Activated T-cell treated with anti-CD3 and anti-CD28 coated beads, Interleukin-2, amount 50 U/mL, for 72 hours (primary cell): ENCODE results near the gene FBN1. TPM values are rescaled to one million over a fixed set of nuclear protein-coding genes. Genes with fewer than 3 reads are reported as not detected.

ENCODE experiments used
- ATAC-seq, 2 donors: fragments of 150-1000 bp; cut with Tn5 transposase; replicated peaks in 1 of 2; 2 replicates each; pipeline ENCODE4 v1.10.0; 2021; ENCODE audit warnings: moderate library complexity in 2 of 2, mild to moderate bottlenecking in 1 of 2
- DNase-seq, 2 donors: peaks; one replicate each; pipeline ENCODE4 v3.0.0; 2021 to 2022; ENCODE audit warnings: mixed read lengths in 1 of 2
- H3K27ac Mint-ChIP-seq: one replicate; pipeline ENCODE4 v1.8.0; 2022; ENCODE audit warnings: mild to moderate bottlenecking, moderate library complexity, mixed read lengths
- H3K27me3 Mint-ChIP-seq: one replicate; pipeline ENCODE4 v1.8.0; 2022; ENCODE audit warnings: low read depth, mixed read lengths
- H3K36me3 Mint-ChIP-seq, 2 donors: one replicate each; pipeline ENCODE4 v1.8.0; 2022; ENCODE audit warnings: mixed read lengths in 2 of 2, mild to moderate bottlenecking in 1 of 2; ENCODE audit not compliant: insufficient read depth in 2 of 2
- H3K4me1 Mint-ChIP-seq: one replicate; pipeline ENCODE4 v1.8.0; 2022; ENCODE audit warnings: low read depth, mixed read lengths
- H3K4me3 Mint-ChIP-seq, 2 donors: one replicate each; pipeline ENCODE4 v1.8.0; 2022; ENCODE audit warnings: mild to moderate bottlenecking in 2 of 2, mixed read lengths in 2 of 2, moderate library complexity in 2 of 2
- H3K9me3 Mint-ChIP-seq, 2 donors: one replicate each; pipeline ENCODE4 v1.8.0; 2022; ENCODE audit warnings: mixed read lengths in 2 of 2
- total RNA-seq, 2 donors: library from RNA; stranded (reverse); gene quantifications; one replicate each; pipeline ENCODE4 v1.2.3, GENCODE V29; 2022

The FBN1 gene
- total RNA-seq, 2 donors from 2014 or later = 0.50 to 0.79 TPM

DNA sequence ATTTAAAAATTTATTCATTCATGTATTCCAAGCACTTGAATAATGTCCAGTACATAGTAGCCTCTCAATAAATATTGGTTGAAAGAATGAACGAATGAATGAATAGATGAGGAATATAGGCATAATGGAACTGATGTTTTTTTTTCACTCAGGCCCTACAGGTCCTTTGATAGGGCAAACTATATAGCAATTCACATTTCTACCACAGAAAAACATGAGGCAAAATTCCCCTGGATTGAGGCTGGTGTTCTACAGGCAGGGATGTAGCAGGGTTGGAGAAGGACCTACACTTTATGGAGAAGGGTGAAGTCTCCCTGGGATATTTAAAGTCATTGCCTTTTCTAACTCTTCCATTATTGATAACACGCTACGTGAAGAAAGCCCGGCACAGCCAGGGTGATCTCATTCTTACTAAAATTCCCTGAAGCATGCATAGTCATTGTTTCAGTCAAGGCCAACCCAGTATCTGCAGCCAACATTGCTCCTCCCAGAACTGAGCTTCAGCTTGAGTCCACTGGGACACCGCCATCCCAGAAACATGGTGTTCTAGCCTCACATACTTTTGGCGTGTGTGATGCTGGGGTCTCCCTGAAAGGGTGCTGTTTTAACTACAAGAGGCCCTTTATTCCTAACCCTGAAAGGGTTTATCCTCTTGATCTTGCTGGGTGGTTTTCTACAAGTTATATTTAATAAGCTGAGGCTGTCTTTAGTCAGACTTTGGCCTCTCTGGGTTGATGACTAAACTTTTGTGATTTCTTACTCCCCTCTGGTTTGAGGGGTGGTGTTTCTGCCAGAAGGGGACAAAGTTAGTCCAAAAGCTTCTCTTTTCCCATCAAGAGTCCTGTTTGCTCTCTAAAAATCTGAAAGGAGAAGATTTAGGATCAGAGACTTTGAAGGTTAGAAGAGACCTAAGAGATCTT, 25.9 kb upstream of the FBN1 start:
- ATAC-seq = no peak
- H3K36me3 Mint-ChIP-seq = no peaks in the 10 kb centered on the region
- no peaks in the 10 kb centered on the region for H3K9me3 Mint-ChIP-seq
- H3K27ac Mint-ChIP-seq = no peak overlapping the region
- H3K4me3 Mint-ChIP-seq = no peak overlapping the region
- DNase-seq = no peak
- peaks cover 5% of the 10 kb centered on the region for H3K27me3 Mint-ChIP-seq
- H3K4me1 Mint-ChIP-seq = no peaks in the 10 kb centered on the region

DNA sequence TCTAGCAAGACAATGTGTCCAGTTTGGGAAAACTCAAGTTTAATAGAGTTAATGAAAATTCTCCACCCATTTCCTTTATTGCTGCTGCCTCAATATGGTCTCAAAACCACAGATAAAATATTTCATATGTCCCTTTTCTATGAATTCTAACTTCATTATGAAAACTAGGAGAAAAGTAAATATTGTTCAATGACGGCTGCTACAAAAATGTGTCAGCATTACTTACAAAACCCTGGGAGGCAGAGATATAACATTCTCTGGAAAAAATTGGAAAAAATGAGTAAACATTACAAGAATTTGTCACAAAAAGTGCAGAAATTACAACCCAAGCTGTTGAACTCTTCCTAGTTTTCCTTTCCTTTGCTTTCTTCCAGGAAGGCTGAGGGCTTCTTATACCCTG, 22.2 kb upstream of the FBN1 start:
- Mint-ChIP-seq H3K4me3 (no peak overlapping the region), H3K4me1 (no peaks in the 10 kb centered on the region), H3K27me3 (no peaks in the 10 kb centered on the region), H3K9me3 (no peaks in the 10 kb centered on the region), H3K36me3 (no peaks in the 10 kb centered on the region), H3K27ac (no peak overlapping the region)
- no peak for ATAC-seq
- DNase-seq = no peak

DNA sequence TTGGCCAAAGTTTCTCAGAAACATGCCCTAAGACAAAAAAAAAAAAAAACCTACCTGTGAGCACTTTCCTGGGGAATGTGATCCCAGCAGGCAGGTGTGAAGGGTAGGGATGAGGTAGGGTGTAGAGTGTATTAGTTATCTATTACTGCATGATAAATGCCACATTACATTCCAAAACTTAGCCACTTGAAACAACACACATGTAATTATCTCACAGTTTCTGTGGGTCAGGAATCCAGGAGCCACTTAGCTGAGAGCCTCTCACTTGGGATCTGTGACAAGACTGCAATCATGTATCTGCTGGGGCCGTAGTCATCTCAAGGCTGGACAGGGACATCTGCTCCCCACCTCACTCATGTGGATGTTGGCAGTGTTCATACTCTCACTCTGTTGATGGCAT, 18.9 kb upstream of the FBN1 start:
- ATAC-seq (no peak), DNase-seq (no peak)
- H3K36me3 Mint-ChIP-seq = no peaks in the 10 kb centered on the region
- H3K27me3 Mint-ChIP-seq = no peaks in the 10 kb centered on the region
- H3K27ac Mint-ChIP-seq = no peak overlapping the region
- H3K4me3 Mint-ChIP-seq = no peak overlapping the region
- H3K4me1 Mint-ChIP-seq = no peaks in the 10 kb centered on the region
- no peaks in the 10 kb centered on the region for H3K9me3 Mint-ChIP-seq

DNA sequence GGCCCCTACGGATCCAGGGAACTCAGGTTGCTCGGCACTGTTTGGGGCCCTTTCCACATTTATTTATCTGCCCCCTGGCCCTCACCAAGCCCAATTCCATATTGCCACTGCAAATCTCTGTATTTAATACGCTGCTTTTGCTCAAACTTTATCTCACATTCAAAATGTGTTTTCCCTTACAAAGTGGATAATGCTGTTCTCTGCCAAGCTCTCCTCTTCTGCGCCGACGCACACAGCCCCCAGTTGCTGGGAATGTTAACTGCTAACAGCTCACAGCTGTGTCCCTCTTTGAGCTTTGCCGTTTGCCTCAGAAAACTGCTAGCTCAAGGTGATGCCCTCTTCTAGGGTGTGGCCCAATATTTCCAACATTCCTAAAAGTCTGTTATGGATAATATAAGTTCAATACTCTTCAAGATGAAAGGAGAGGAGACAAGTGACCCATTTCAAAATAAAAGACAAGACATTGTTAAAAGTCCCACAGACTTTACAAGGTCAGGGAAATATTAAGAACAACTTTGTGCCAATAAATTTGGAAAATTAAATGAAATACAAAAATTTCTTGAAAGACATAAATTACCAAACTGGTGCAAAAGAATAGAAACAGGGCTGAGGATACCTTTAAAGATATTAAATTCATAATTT, 12.6 kb upstream of the FBN1 start:
- Mint-ChIP-seq H3K27ac (no peak overlapping the region), H3K4me3 (no peak overlapping the region), H3K27me3 (peaks cover 9% of the 10 kb centered on the region), H3K4me1 (no peaks in the 10 kb centered on the region), H3K9me3 (no peaks in the 10 kb centered on the region), H3K36me3 (no peaks in the 10 kb centered on the region)
- no peak for ATAC-seq
- DNase-seq = no peak

DNA sequence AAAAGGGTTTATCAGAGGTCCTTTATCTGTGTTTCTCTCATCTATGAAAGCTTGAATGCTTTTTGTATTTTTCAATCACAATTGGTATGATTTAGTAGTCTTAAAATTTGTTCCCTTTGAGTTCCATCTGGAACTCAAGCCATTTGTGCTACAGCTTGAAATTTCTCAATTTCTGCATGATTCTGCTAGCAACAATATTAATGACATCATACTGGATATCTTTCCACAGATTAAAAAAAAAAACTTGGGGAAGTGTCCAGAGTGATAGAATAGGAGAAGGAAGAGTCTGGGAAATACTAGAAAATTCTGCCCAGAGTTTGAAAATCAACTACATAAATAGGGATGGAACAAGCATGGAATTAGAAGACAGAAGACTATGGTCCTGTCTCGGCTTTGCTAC, 9.3 kb upstream of the FBN1 start:
- ATAC-seq = no peak
- Mint-ChIP-seq H3K27me3 (peaks cover 9% of the 10 kb centered on the region), H3K27ac (no peak overlapping the region), H3K9me3 (no peaks in the 10 kb centered on the region), H3K4me1 (no peaks in the 10 kb centered on the region), H3K4me3 (no peak overlapping the region), H3K36me3 (no peaks in the 10 kb centered on the region)
- no peak for DNase-seq

DNA sequence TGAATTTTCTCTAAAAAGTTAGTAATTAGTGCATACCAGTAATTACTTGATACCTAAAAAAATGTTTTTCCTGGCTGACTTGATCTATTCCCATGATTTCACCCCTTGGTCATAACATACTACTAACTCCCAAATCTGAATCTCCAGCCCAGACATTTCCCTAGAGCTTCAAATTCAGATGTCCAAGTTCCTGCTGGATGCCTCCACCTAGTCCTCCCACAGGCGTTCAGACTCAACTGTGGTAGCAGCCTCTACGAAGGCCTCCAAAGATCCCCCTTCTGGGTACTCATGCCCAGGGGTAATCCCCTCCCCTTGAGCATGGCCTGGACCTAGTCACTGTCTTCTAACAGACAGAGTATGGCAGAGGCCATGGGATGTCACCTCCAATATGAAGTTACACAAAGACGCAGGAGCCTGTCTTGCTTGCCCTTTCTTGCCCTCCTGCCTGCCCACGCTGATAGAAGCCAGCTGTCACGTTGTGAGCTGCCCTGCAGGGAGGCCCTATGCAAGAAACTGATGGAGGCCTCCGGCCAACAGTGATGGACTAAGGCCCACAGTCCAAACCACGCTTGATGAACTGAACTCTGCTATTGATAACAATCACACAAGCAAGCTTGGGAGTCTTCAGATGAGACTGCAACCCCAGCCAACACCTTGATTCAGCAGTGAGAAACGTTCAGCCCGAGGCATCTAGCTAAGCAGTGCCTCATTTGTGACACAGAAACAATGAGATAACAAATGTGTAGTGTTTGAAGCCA, 8.6 kb upstream of the FBN1 start:
- Mint-ChIP-seq H3K4me3 (no peak overlapping the region), H3K4me1 (no peaks in the 10 kb centered on the region), H3K36me3 (no peaks in the 10 kb centered on the region), H3K27me3 (peaks cover 9% of the 10 kb centered on the region), H3K9me3 (no peaks in the 10 kb centered on the region), H3K27ac (no peak overlapping the region)
- DNase-seq (no peak), ATAC-seq (no peak)

DNA sequence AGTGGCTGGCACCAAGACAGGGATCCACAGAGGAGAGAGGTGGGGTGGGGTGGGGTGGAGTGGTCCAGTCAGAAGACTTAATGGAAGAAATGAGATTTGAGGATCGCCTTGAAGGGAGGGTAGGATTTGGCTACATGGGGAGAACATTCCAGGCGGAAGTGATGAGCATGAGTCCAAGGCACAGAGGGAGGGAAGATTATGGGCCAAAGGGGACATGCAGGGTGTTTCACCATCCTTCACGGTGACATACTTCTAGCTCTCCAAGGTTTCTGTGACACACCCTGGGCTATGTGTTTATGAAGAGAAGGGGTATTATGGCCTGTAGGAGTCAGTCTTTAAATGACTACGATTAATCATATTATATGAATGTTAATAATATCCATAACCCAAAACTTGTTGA, 7.7 kb upstream of the FBN1 start:
- Mint-ChIP-seq H3K4me3 (no peak overlapping the region), H3K36me3 (no peaks in the 10 kb centered on the region), H3K4me1 (no peaks in the 10 kb centered on the region), H3K9me3 (no peaks in the 10 kb centered on the region), H3K27ac (no peak overlapping the region), H3K27me3 (peaks cover 6% of the 10 kb centered on the region)
- no peak for ATAC-seq
- DNase-seq = no peak

DNA sequence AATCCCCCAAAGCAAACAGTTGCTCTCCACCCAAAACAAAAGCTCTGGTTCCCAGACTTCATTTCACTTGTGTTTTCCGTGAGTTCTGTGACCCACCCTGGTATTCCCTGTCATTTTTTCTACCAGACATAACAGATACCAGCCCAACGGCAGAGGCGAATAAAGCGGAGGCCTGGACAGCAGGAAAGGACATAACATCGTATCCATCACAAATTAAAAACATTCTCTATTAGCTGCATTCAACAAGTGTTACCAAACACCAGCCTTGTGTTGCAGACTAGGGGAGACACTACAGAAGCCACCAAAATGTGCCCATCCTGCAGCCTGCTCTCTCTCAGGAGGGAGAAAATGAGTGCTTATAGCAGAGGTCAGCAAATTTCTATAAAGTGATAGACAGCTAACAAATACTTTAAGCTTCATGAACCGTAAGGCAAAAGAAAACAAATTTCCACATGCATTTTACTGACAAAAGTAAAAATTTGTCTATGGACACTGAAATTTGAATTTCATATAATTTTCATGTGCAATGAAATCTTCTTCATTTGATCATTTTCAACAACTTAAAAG, 7.1 kb upstream of the FBN1 start:
- H3K4me1 Mint-ChIP-seq = no peaks in the 10 kb centered on the region
- H3K9me3 Mint-ChIP-seq = no peaks in the 10 kb centered on the region
- peaks cover 9% of the 10 kb centered on the region for H3K27me3 Mint-ChIP-seq
- H3K4me3 Mint-ChIP-seq = no peak overlapping the region
- H3K36me3 Mint-ChIP-seq = no peaks in the 10 kb centered on the region
- no peak for ATAC-seq
- H3K27ac Mint-ChIP-seq = no peak overlapping the region
- no peak for DNase-seq

DNA sequence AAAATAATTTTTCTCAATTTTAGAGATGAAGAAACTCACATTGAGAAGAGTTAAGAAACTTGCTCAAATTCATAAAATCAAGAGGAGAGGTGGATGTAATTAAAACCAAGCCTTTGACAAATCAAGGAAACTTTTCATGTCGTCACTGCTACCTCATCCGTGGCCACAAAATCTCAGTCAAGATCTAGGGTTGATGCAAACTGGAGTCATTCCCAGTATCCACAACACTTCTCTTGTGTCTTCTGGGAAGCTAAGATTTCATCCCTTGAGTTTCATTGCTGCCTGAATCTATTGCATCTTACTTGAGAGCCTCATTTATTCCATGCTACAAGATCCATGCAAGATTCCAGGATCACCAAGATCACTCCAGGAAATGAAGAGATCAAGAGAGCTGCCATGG, 5.4 kb upstream of the FBN1 start:
- ATAC-seq = no peak
- H3K27me3 Mint-ChIP-seq = peaks cover 23% of the 10 kb centered on the region
- no peaks in the 10 kb centered on the region for H3K9me3 Mint-ChIP-seq
- H3K27ac Mint-ChIP-seq = no peak overlapping the region
- DNase-seq = no peak
- H3K4me3 Mint-ChIP-seq = no peak overlapping the region
- H3K36me3 Mint-ChIP-seq = no peaks in the 10 kb centered on the region
- no peaks in the 10 kb centered on the region for H3K4me1 Mint-ChIP-seq

DNA sequence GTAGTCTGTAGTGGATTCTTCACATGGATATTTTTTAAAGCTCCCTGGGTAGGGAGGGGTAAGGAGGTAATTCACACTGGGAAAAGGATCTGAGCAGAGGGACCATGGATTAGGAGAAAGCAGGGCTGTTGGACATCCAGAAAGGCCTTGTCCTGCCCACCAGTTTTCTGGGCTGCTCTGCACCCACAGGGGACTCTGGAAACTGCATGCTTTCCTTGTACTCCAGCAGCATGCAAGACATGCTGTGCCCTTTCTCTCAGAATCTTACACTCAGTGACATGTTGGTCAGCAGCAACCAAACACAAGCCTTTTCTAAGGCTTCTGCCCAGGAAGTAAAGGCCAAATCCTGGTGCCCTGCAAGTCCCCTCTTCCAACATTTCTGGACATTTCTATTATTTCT, 2.5 kb upstream of the FBN1 start:
- no peak overlapping the region for H3K27ac Mint-ChIP-seq
- DNase-seq = no peak
- H3K4me1 Mint-ChIP-seq = no peaks in the 10 kb centered on the region
- no peak overlapping the region for H3K4me3 Mint-ChIP-seq
- H3K9me3 Mint-ChIP-seq = no peaks in the 10 kb centered on the region
- H3K27me3 Mint-ChIP-seq = peaks cover 39% of the 10 kb centered on the region
- H3K36me3 Mint-ChIP-seq = no peaks in the 10 kb centered on the region
- no peak for ATAC-seq

DNA sequence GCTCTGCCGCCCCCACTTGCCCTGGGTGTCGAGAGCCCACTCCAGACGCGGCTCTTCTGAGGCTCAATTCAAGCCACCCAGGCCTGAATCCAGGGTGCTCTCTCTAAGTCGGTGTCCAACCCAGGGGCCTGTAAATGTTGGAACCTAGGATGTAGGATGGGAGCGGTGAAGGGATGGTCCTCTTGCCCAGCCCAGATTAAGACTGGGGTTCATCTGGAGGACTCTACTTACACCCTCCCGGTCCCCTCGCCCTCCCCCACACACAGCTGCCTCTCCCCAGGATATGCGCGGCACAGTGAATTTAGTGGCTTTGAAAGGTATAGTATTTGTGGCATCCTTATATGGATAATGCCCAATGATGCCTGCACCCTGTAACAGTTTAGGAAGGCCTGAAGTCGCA, 822 bp upstream of the FBN1 start:
- DNase-seq (no peak), ATAC-seq (no peak)
- H3K36me3 Mint-ChIP-seq = no peaks in the 10 kb centered on the region
- no peaks in the 10 kb centered on the region for H3K9me3 Mint-ChIP-seq
- H3K27ac Mint-ChIP-seq = no peak overlapping the region
- peak overlapping the region; percentile 72 to 74 for H3K4me3 Mint-ChIP-seq
- no peaks in the 10 kb centered on the region for H3K4me1 Mint-ChIP-seq
- H3K27me3 Mint-ChIP-seq = peaks cover 40% of the 10 kb centered on the region

DNA sequence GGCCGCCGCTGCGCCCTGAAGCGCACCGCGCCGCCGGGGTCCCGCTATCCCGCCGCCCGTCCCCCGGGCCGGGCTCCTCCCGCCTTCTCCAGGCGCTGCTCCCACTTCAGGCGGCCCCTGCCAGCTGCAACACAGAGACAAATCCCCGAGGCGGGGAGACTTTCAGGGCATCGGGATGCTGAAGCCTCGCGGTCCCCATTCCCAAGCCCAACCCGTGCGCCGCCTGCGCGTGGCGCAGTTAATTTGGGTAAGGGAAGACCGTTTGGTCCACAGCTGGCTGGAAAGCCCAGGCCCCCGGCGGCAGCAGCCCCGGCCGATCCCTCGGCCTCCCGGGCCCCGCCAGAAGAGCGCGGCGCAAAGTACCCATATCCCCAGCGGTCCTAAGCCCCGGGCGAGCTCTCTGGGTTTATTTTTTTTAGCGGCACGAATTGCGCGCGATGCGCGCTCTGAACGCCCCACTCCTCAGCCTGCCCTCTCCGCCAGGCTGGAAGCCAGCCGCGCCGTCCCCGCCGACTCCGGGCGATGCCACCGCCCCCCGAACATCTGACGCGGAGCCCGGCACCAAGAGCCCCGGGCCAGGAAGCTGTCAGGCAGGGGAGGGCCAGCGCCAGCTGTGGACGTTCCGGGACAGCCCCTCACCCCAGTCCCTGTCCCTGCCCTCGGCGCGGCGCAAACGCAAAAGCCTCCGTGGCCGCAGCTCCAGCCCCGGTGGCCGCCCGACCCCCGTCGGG, 517 bp downstream of the FBN1 start:
- no peaks in the 10 kb centered on the region for H3K9me3 Mint-ChIP-seq
- no peaks in the 10 kb centered on the region for H3K36me3 Mint-ChIP-seq
- DNase-seq (peak; percentile 7 to 21), ATAC-seq (peak; percentile 61 to 63)
- H3K27ac Mint-ChIP-seq = no peak overlapping the region
- H3K4me3 Mint-ChIP-seq = peak overlapping the region; percentile 72 to 74
- peaks cover 40% of the 10 kb centered on the region for H3K27me3 Mint-ChIP-seq
- H3K4me1 Mint-ChIP-seq = no peaks in the 10 kb centered on the region
